Panc1 (cell line): ENCODE measurements around the gene CLSTN2. TPM values are rescaled to one million over a fixed set of nuclear protein-coding genes. Genes with fewer than 3 reads are reported as not detected.

ENCODE experiments used
- ATAC-seq: fragments of 200-7000 bp; cut with Tn5 transposase; 2 replicates; pipeline ENCODE4 v1.9.1; 2020; ENCODE audit warnings: mild to moderate bottlenecking, moderate library complexity
- BruUV-seq: library from RNA; stranded (reverse); fragments of 400-500 nt; replicated peaks from 2 replicates; lab custom pipeline; 2021; lab: Mats Ljungman, UMichigan
- CTCF ChIA-PET: fragments of 300-600 bp; sonication (Branson Sonifier 250); formaldehyde crosslinking; loops from one replicate; lab custom pipeline; 2022; ENCODE audit warnings: antibody characterized with exemption; lab: Charles Lee
- POLR2A ChIA-PET: fragments of 300-600 bp; sonication (Branson Sonifier 250); formaldehyde crosslinking; loops from one replicate; lab custom pipeline; 2022; ENCODE audit warnings: antibody characterized with exemption; lab: Charles Lee
- DNase-seq: peaks from one replicate; pipeline ENCODE4 v3.0.0-alpha.2; 2010; ENCODE audit warnings: low read depth, low spot score
- H3K27ac ChIP-seq: 2 replicates; pipeline ENCODE4 v1.5.1; 2011; ENCODE audit warnings: mild to moderate bottlenecking, low read length, inconsistent platforms
- H3K27me3 ChIP-seq: fragments of 200-500 bp; sonication (Bioruptor generic); 2 replicates; pipeline ENCODE4 v1.6.0; 2014; ENCODE audit warnings: low read length, inconsistent platforms; ENCODE audit not compliant: control insufficient read depth, insufficient read depth
- H3K36me3 ChIP-seq: fragments of 200-500 bp; sonication (Bioruptor generic); 2 replicates; pipeline ENCODE4 v1.5.1; 2014; ENCODE audit warnings: inconsistent platforms, mild to moderate bottlenecking, low read length, moderate library complexity; ENCODE audit not compliant: control insufficient read depth, insufficient read depth
- H3K4me1 ChIP-seq: 2 replicates; pipeline ENCODE4 v1.5.1; 2011; ENCODE audit warnings: inconsistent platforms, mild to moderate bottlenecking, low read length, moderate library complexity; ENCODE audit not compliant: control insufficient read depth, insufficient read depth
- H3K4me3 ChIP-seq, 2 experiments: 2 replicates each; pipeline ENCODE4 v1.5.1; 2011 to 2012; ENCODE audit warnings: low read depth in 2 of 2, low read length in 2 of 2, mild to moderate bottlenecking in 2 of 2, inconsistent platforms in 1 of 2, moderate library complexity in 1 of 2
- H3K9me3 ChIP-seq: fragments of 200-500 bp; sonication (Bioruptor generic); 2 replicates; pipeline ENCODE4 v1.5.1; 2014; ENCODE audit warnings: low read depth, mild to moderate bottlenecking, inconsistent platforms, low read length, moderate library complexity; ENCODE audit not compliant: control insufficient read depth, insufficient read depth
- POLR2AphosphoS5 ChIP-seq: IDR thresholded peaks from 2 replicates; pipeline ENCODE4 v1.6.1; 2012; ENCODE audit warnings: mild to moderate bottlenecking, low read depth, low read length, moderate library complexity
- SIN3A ChIP-seq: IDR thresholded peaks from 2 replicates; pipeline ENCODE4 v1.6.1; 2012; ENCODE audit warnings: low read depth, mild to moderate bottlenecking, low read length, moderate library complexity, borderline replicate concordance; ENCODE audit not compliant: insufficient read depth
- TCF7L2 ChIP-seq: IDR thresholded peaks from 2 replicates; pipeline ENCODE4 v1.6.1; 2011; ENCODE audit warnings: mild to moderate bottlenecking, low read depth, low read length, inconsistent platforms
- in situ Hi-C: cut with HindIII; loops from 2 replicates; pipeline ENCODE4 v1.10.0; 2016; ENCODE audit warnings: low sequenced_read_pairs, low pct_unique_long_range_greater_than_20kb
- intact Hi-C: fragments of 100-400 bp; cut with micrococcal nuclease; formaldehyde crosslinking; loops from one replicate; pipeline ENCODE4 v1.10.0; 2022; ENCODE audit not compliant: unreplicated experiment
- total RNA-seq: library from RNA; stranded (reverse); gene quantifications from one replicate; pipeline ENCODE4 v1.2.1, GENCODE V29; 2021; ENCODE audit not compliant: unreplicated experiment
- TF ChIP-seq, protein P1 (sequence below), 2 experiments: IDR thresholded peaks; 2 replicates each; pipeline ENCODE4 v1.6.1; 2011 to 2012; ENCODE audit warnings: low read depth in 2 of 2, control low read depth in 1 of 2, low read length in 1 of 2, mild to moderate bottlenecking in 1 of 2, moderate library complexity in 1 of 2; ENCODE audit not compliant: insufficient read depth in 1 of 2
- TF ChIP-seq, protein P2 (sequence below): fragments of 450-650 bp; IDR thresholded peaks from 2 replicates; pipeline ENCODE4 v1.5.1; 2017; ENCODE audit warnings: mild to moderate bottlenecking

CLSTN2 gene
- total RNA-seq, 1 experiment from 2014 or later = 0.03 TPM

DNA sequence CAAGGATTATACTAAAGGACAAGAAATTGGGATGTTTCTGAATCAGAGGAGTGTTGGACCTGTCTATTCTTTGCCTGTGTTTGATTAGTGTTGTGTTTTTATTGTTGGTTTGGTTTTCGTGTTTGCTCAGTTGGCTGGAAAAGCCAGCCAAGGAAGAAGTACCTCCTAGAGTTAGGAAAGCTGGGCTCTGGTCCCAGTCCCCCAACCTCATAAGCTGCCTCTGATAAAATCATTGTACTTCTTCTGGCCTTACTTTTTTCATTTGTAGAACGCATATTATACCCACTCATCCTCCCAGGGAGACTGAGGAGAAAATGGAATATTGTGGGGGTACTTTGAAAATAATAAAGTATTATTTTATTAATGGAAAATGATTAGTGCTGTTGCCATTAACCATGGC is 565.5 kb downstream of the CLSTN2 start:
- ChIA-PET POLR2A (no interaction called here), CTCF (no interaction called here)
- no peaks in the 10 kb centered on the region for H3K4me1 ChIP-seq
- ATAC-seq = no peak
- H3K4me3 ChIP-seq = no peak overlapping the region
- H3K9me3 ChIP-seq = no peaks in the 10 kb centered on the region
- in situ Hi-C loops (no loop called here), intact Hi-C loops (no loop called here)
- H3K27ac ChIP-seq = no peak overlapping the region
- BruUV-seq = no TSS peak
- TF ChIP-seq POLR2AphosphoS5 = no peak
- TF ChIP-seq, protein P1, sequence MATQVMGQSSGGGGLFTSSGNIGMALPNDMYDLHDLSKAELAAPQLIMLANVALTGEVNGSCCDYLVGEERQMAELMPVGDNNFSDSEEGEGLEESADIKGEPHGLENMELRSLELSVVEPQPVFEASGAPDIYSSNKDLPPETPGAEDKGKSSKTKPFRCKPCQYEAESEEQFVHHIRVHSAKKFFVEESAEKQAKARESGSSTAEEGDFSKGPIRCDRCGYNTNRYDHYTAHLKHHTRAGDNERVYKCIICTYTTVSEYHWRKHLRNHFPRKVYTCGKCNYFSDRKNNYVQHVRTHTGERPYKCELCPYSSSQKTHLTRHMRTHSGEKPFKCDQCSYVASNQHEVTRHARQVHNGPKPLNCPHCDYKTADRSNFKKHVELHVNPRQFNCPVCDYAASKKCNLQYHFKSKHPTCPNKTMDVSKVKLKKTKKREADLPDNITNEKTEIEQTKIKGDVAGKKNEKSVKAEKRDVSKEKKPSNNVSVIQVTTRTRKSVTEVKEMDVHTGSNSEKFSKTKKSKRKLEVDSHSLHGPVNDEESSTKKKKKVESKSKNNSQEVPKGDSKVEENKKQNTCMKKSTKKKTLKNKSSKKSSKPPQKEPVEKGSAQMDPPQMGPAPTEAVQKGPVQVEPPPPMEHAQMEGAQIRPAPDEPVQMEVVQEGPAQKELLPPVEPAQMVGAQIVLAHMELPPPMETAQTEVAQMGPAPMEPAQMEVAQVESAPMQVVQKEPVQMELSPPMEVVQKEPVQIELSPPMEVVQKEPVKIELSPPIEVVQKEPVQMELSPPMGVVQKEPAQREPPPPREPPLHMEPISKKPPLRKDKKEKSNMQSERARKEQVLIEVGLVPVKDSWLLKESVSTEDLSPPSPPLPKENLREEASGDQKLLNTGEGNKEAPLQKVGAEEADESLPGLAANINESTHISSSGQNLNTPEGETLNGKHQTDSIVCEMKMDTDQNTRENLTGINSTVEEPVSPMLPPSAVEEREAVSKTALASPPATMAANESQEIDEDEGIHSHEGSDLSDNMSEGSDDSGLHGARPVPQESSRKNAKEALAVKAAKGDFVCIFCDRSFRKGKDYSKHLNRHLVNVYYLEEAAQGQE (IDR thresholded peaks at IDR 0.05; ENCODE audit: insufficient read depth in 1 of 2, low read depth in 2 of 2, low read length in 1 of 2) = no peak
- TF ChIP-seq TCF7L2 = no peak
- no peak for TF ChIP-seq SIN3A
- TF ChIP-seq, protein P2, sequence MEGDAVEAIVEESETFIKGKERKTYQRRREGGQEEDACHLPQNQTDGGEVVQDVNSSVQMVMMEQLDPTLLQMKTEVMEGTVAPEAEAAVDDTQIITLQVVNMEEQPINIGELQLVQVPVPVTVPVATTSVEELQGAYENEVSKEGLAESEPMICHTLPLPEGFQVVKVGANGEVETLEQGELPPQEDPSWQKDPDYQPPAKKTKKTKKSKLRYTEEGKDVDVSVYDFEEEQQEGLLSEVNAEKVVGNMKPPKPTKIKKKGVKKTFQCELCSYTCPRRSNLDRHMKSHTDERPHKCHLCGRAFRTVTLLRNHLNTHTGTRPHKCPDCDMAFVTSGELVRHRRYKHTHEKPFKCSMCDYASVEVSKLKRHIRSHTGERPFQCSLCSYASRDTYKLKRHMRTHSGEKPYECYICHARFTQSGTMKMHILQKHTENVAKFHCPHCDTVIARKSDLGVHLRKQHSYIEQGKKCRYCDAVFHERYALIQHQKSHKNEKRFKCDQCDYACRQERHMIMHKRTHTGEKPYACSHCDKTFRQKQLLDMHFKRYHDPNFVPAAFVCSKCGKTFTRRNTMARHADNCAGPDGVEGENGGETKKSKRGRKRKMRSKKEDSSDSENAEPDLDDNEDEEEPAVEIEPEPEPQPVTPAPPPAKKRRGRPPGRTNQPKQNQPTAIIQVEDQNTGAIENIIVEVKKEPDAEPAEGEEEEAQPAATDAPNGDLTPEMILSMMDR = no peak
- no peaks in the 10 kb centered on the region; the same call in 1 of the 2 replicates for H3K27me3 ChIP-seq
- DNase-seq = no peak
- H3K36me3 ChIP-seq = no peaks in the 10 kb centered on the region

GRCh38 chr3:140501061-140501769 is 566.2 kb downstream of the CLSTN2 start:
- H3K9me3 ChIP-seq = no peaks in the 10 kb centered on the region
- intact Hi-C loops (no loop called here), in situ Hi-C loops (no loop called here)
- no peak overlapping the region for H3K27ac ChIP-seq
- DNase-seq (no peak), ATAC-seq (no peak)
- no peaks in the 10 kb centered on the region for H3K4me1 ChIP-seq
- H3K36me3 ChIP-seq = no peaks in the 10 kb centered on the region
- H3K27me3 ChIP-seq = peaks cover 2% of the 10 kb centered on the region; the same call in 1 of the 2 replicates
- TF ChIP-seq POLR2AphosphoS5 = no peak
- TF ChIP-seq TCF7L2 = no peak
- TF ChIP-seq, protein P2 = no peak
- no peak for TF ChIP-seq SIN3A
- TF ChIP-seq, protein P1 (IDR thresholded peaks at IDR 0.05; ENCODE audit: insufficient read depth in 1 of 2, low read depth in 2 of 2, low read length in 1 of 2) = no peak
- POLR2A ChIA-PET = no interaction called here
- BruUV-seq = no TSS peak
- no peak overlapping the region for H3K4me3 ChIP-seq
- CTCF ChIA-PET = no interaction called here
